ENCODE results near the gene CEP57L1.

- TF ChIP-seq CTCF (IDR thresholded peaks at IDR 0.05) (no peak), POLR2A (IDR thresholded peaks at IDR 0.05) (no peak), EP300 (IDR thresholded peaks at IDR 0.05) (no peak)
These were observed 34.7 kb upstream of the CEP57L1 start for GRCh38 chr6:109060571-109060970.
